GM21723 (cell line): ENCODE results near the gene SH2D2A.

Experiments used
- ATAC-seq: cut with Tn5 transposase; IDR thresholded peaks from one replicate; pipeline ENCODE4 v1.9.1; 2021; ENCODE audit warnings: mild to moderate bottlenecking, moderate library complexity; ENCODE audit not compliant: unreplicated experiment

The SH2D2A gene

GRCh38 chr1:156816561-156817328, at the start of gene SH2D2A:
TSS of gene SH2D2A (minus strand) at chr1:156816848. CDS start at chr1:156816708, 140 bp downstream.
- ATAC-seq, result peak; percentile 91

- no peak for ATAC-seq
These were observed 49.2 kb upstream of the SH2D2A start for GRCh38 chr1:156865865-156866248.

GRCh38 chr1:156865258-156865657, 48.6 kb upstream of the SH2D2A start:
- ATAC-seq, result no peak

- ATAC-seq, result no peak
These were observed 48.1 kb upstream of the SH2D2A start for GRCh38 chr1:156864796-156865195.

GRCh38 chr1:156863631-156864030, 47.0 kb upstream of the SH2D2A start:
- no peak for ATAC-seq

- no peak for ATAC-seq
These were observed 46.5 kb upstream of the SH2D2A start for GRCh38 chr1:156862997-156863599.

- ATAC-seq, result no peak
These were observed 45.9 kb upstream of the SH2D2A start for GRCh38 chr1:156862584-156862983.

GRCh38 chr1:156860628-156861423, 44.2 kb upstream of the SH2D2A start, which contains the start of gene NTRK1:
TSS of gene NTRK1 (plus strand) at chr1:156860865. CDS start at chr1:156860935, 70 bp downstream.
- ATAC-seq, result no peak

- ATAC-seq, result no peak
These were observed 43.5 kb upstream of the SH2D2A start for GRCh38 chr1:156860113-156860627.

GRCh38 chr1:156859523-156860112, 43.0 kb upstream of the SH2D2A start:
- ATAC-seq, result no peak

GRCh38 chr1:156858959-156859522, 42.4 kb upstream of the SH2D2A start, which contains the start of gene INSRR:
TSS of gene INSRR (minus strand) at chr1:156859117. CDS start at chr1:156858621, 496 bp downstream.
- ATAC-seq, result no peak

- no peak for ATAC-seq
These were observed 41.9 kb upstream of the SH2D2A start for GRCh38 chr1:156858555-156858956.

GRCh38 chr1:156857532-156857931, 40.9 kb upstream of the SH2D2A start:
- no peak for ATAC-seq

GRCh38 chr1:156856282-156856785, 39.7 kb upstream of the SH2D2A start:
- ATAC-seq, result no peak

GRCh38 chr1:156854634-156855033, 38.0 kb upstream of the SH2D2A start:
- ATAC-seq, result no peak

GRCh38 chr1:156853761-156854160, 37.1 kb upstream of the SH2D2A start:
- ATAC-seq, result no peak

- no peak for ATAC-seq
These were observed 35.8 kb upstream of the SH2D2A start for GRCh38 chr1:156852418-156852874.

GRCh38 chr1:156851779-156852417, 35.2 kb upstream of the SH2D2A start:
- ATAC-seq, result no peak

GRCh38 chr1:156849151-156849496, 32.5 kb upstream of the SH2D2A start:
- ATAC-seq, result no peak
